GM12875 (cell line): Measurements from ENCODE around the gene FKBP15.
"Not testable (repeated sequence)": the region's sequence is repeated elsewhere in the genome, so short reads cannot be mapped to it uniquely, and the experiment has no call there.

Experiments
- H3K4me3 ChIP-seq: one replicate; pipeline ENCODE4 v1.5.1; 2011; ENCODE audit warnings: low read depth, low read length, control low read depth
- CTCF ChIP-seq: IDR thresholded peaks from 2 replicates; pipeline ENCODE4 v1.5.1; 2011; ENCODE audit warnings: low read depth, mild to moderate bottlenecking, control low read depth, inconsistent platforms, low read length, moderate library complexity, borderline replicate concordance; ENCODE audit not compliant: insufficient read depth

Gene FKBP15

DNA sequence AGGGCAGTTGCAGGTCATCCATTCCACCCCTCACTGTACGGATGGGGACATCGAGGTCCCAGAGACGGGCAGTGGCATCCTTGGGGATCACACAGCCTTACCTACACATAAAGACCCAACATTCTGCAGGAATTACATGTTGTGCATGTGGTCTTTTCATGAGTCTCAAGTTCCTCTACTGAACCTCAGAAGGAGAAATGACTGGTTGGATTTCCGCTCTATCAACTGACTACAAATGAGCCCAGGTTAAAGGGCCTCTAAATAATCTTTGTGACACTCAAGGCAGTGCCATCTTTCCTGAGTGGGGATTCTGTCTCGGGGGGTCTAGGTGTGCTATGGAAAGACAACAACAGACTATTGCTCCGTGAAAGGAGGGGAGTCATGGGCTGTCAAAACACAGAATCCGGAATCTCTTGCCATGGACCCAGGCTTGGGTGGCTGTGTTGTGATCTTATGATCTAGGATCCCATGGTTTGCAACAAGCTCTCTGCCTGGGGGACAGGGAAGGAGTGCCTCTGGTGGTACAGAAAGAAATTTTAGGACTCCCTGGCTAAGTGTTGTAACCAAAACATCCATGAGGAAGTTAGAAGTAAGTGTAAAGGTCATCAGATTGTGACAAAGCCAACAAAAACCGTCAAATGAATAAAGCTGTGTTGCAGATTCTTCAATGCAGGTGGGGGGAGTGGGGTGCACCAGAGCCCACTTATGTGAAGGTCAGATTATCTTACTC lies 72.1 kb downstream of the FKBP15 start:
- TF ChIP-seq CTCF, result no peak

DNA sequence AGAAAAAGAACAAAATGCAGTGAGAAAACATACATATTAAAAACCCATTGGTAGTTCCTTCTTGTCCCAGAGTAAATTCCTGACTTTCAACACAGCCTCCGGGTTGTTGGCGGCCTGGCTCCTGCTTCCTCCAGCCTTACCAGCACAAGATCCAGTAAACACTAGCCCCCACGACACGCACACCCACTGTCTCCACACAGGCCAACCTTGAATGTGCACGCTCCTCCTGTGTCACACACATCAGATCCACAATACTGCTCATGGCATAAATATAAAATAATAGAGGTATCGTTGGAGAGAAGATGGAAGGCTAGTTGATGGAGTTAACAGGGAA lies 72.7 kb downstream of the FKBP15 start:
- no peak overlapping the region for H3K4me3 ChIP-seq
- TF ChIP-seq CTCF, result no peak

More for the DNA sequence above, 72.1 kb downstream of the FKBP15 start:
- no peak overlapping the region for H3K4me3 ChIP-seq

DNA sequence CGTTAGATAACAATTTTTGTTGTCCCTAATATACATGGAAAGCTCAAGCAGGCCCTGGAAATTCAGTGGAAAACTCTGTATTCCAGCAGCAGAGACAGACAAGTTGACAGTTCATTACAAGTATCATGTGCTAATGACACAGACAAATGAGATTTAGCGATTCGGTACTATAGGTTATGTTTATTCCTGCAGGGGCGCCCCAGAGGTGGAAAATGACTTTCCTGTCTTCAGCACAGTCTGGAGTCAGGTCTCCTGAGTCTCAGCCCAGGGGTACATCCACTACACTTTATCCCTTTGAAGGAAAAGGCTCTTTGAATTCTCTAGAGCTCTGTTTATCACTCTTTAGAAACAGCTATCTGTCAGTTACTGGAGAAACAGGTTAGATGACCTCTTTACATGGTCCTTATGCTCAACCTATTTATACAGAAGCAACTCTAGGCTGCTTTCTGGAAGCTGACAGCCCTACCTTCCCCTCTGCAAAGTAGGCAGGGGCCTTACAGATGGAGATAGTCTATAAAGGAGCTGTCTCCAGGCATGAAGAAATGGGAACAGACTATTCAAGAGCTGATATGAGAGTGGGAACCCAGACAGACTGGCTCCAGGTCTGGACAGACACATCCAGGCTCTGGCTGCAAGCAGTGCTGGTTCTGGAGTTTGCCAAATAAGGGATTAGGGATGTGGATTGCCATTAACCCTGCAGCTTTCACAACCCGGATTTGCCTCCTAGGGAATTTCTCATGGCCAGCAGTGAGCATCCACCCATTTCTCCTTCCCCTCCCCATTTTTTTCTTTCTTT lies 77.4 kb downstream of the FKBP15 start:
- no peak overlapping the region for H3K4me3 ChIP-seq
- TF ChIP-seq CTCF, result no peak

GRCh38 chr9:113140896-113141295 lies 80.2 kb downstream of the FKBP15 start:
- not testable (repeated sequence) for H3K4me3 ChIP-seq

DNA sequence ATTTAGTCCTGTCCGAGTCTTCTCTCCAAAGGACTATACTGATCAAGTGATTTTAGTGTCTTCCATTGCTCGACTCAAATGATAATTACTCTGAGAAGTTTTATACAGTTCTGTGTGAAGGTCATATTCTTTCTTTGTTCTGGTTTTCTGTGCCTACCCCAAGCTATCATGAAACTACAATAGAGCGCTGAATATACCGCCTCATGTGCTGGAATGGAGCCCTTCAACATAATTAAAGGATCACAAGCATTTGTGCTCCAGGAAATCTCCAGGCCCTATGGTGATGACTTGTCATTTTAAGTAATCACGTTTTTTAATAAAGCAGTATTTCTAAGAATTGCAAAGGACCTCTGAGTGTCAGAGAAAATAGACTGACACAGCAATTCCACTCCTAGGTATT lies 81.1 kb downstream of the FKBP15 start:
- no peak for TF ChIP-seq CTCF
- no peak overlapping the region for H3K4me3 ChIP-seq

GRCh38 chr9:113139225-113139829 lies 81.8 kb downstream of the FKBP15 start:
- H3K4me3 ChIP-seq, result no peak overlapping the region
- no peak for TF ChIP-seq CTCF

DNA sequence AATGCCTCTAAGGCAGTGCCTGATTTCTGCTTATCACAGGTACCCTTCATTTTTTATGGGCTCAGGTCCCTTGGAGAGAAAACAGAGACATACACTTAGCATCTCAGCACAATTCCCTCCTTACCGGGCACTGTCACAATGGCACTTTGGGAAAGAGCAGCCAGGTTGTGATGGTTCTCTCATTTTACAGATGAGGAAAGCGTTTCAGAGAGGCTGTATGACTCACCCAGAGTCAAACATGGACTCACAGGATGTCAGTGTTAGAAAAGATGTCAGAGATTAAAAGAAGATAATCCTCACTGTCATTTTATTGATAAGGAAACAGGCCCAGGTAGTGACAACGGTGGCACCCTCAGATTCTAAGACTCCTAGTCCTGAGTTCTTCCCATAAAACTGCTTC lies 82.3 kb downstream of the FKBP15 start:
- H3K4me3 ChIP-seq, result no peak overlapping the region
- TF ChIP-seq CTCF, result no peak
